HEK293 (cell line): ENCODE measurements around the gene CASP3.

Experiments
- CTCF ChIA-PET: fragments of 350-600 bp; formaldehyde crosslinking; extraction: SDS; loops from one replicate; lab custom pipeline; 2021; ENCODE audit warnings: antibody characterized with exemption; lab: Yijun Ruan, JAX
- POLR2A ChIA-PET: fragments of 300-600 bp; formaldehyde crosslinking; extraction: SDS; loops from one replicate; lab custom pipeline; 2020; ENCODE audit warnings: antibody characterized with exemption, inconsistent platforms; lab: Yijun Ruan, JAX
- H3K27ac ChIP-seq: fragments of 200-500 bp; sonication (Bioruptor generic); 2 replicates; pipeline ENCODE4 v1.5.1; 2014; ENCODE audit warnings: low read depth, low read length, control low read depth, inconsistent platforms; ENCODE audit errors: extremely low read depth
- H3K36me3 ChIP-seq, 2 experiments: fragments of 200-500 bp in 1 of 2; sonication (Bioruptor generic) in 1 of 2; 1 replicate in 1 of 2; 2 replicates in 1 of 2; pipeline ENCODE4 v1.5.1; 2014 to 2017; ENCODE audit warnings: inconsistent platforms in 2 of 2, low read length in 2 of 2; ENCODE audit not compliant: control insufficient read depth in 2 of 2, insufficient read depth in 1 of 2
- H3K4me1 ChIP-seq: fragments of 200-500 bp; sonication (Bioruptor generic); 2 replicates; pipeline ENCODE4 v1.5.1; 2014; ENCODE audit warnings: mild to moderate bottlenecking, low read length, inconsistent platforms; ENCODE audit not compliant: control insufficient read depth, insufficient read depth
- H3K4me3 ChIP-seq: 2 replicates; pipeline ENCODE4 v1.5.1; 2011; ENCODE audit warnings: low read depth, mild to moderate bottlenecking, control low read depth, low read length, moderate library complexity
- H3K9me3 ChIP-seq: fragments of 200-500 bp; sonication (Bioruptor generic); 2 replicates; pipeline ENCODE4 v1.5.1; 2014; ENCODE audit warnings: low read depth, low read length, inconsistent platforms; ENCODE audit not compliant: control insufficient read depth, insufficient read depth
- CTCF ChIP-seq: fragments of 450-650 bp; formaldehyde crosslinking; IDR thresholded peaks from 2 replicates; pipeline ENCODE4 v1.5.1; 2016; ENCODE audit warnings: missing biosample characterization, missing genetic modification characterization
- PRDM10 ChIP-seq: fragments of 450-650 bp; formaldehyde crosslinking; IDR thresholded peaks from 2 replicates; pipeline ENCODE4 v1.5.1; 2016; ENCODE audit warnings: missing biosample characterization, missing genetic modification characterization
- PRDM4 ChIP-seq: fragments of 450-650 bp; formaldehyde crosslinking; IDR thresholded peaks from 2 replicates; pipeline ENCODE4 v1.5.1; 2017; ENCODE audit warnings: missing biosample characterization, missing genetic modification characterization
- REPIN1 ChIP-seq: fragments of 450-650 bp; formaldehyde crosslinking; IDR thresholded peaks from 2 replicates; pipeline ENCODE4 v1.5.1; 2017; ENCODE audit warnings: missing biosample characterization, missing genetic modification characterization, low read depth
- SP7 ChIP-seq: fragments of 450-650 bp; formaldehyde crosslinking; IDR thresholded peaks from 2 replicates; pipeline ENCODE4 v1.5.1; 2016; ENCODE audit warnings: missing biosample characterization, missing genetic modification characterization
- ZBTB17 ChIP-seq: fragments of 450-650 bp; formaldehyde crosslinking; IDR thresholded peaks from 2 replicates; pipeline ENCODE4 v1.5.1; 2016; ENCODE audit warnings: missing biosample characterization, missing genetic modification characterization
- ZBTB20 ChIP-seq: fragments of 450-650 bp; formaldehyde crosslinking; IDR thresholded peaks from 2 replicates; pipeline ENCODE4 v1.5.1; 2016; ENCODE audit warnings: missing biosample characterization, missing genetic modification characterization
- ZFHX2 ChIP-seq: fragments of 450-650 bp; formaldehyde crosslinking; conservative IDR thresholded peaks from 2 replicates; pipeline ENCODE4 v1.5.1; 2016; ENCODE audit warnings: missing biosample characterization, missing genetic modification characterization
- ZNF138 ChIP-seq: fragments of 450-650 bp; formaldehyde crosslinking; IDR thresholded peaks from 2 replicates; pipeline ENCODE4 v1.5.1; 2016; ENCODE audit warnings: missing biosample characterization, missing genetic modification characterization, borderline replicate concordance
- ZNF211 ChIP-seq: fragments of 450-650 bp; formaldehyde crosslinking; IDR thresholded peaks from 2 replicates; pipeline ENCODE4 v1.5.1; 2016; ENCODE audit warnings: low read depth, missing biosample characterization, missing genetic modification characterization
- ZNF423 ChIP-seq: fragments of 450-650 bp; formaldehyde crosslinking; IDR thresholded peaks from 2 replicates; pipeline ENCODE4 v1.5.1; 2016; ENCODE audit warnings: missing biosample characterization, missing genetic modification characterization
- ZNF501 ChIP-seq: fragments of 450-650 bp; formaldehyde crosslinking; IDR thresholded peaks from 2 replicates; pipeline ENCODE4 v1.5.1; 2016; ENCODE audit warnings: missing biosample characterization, missing genetic modification characterization
- ZNF518A ChIP-seq: fragments of 450-650 bp; formaldehyde crosslinking; conservative IDR thresholded peaks from 2 replicates; pipeline ENCODE4 v1.5.1; 2016; ENCODE audit warnings: low read depth, missing biosample characterization, missing genetic modification characterization
- ZNF549 ChIP-seq: fragments of 450-650 bp; IDR thresholded peaks from 2 replicates; pipeline ENCODE4 v1.5.1; 2018; ENCODE audit warnings: missing biosample characterization, missing genetic modification characterization, mild to moderate bottlenecking, inconsistent platforms, moderate library complexity
- ZNF580 ChIP-seq: fragments of 450-650 bp; formaldehyde crosslinking; IDR thresholded peaks from 2 replicates; pipeline ENCODE4 v1.5.1; 2016; ENCODE audit warnings: missing biosample characterization, missing genetic modification characterization
- ZNF629 ChIP-seq: fragments of 450-650 bp; formaldehyde crosslinking; IDR thresholded peaks from 2 replicates; pipeline ENCODE4 v1.5.1; 2017; ENCODE audit warnings: missing biosample characterization, missing genetic modification characterization
- ZNF677 ChIP-seq: fragments of 450-650 bp; IDR thresholded peaks from 2 replicates; pipeline ENCODE4 v1.5.0; 2018; ENCODE audit warnings: missing biosample characterization, mild to moderate bottlenecking, missing genetic modification characterization, moderate library complexity
- ZNF707 ChIP-seq: fragments of 450-650 bp; formaldehyde crosslinking; IDR thresholded peaks from 2 replicates; pipeline ENCODE4 v1.5.1; 2016; ENCODE audit warnings: missing biosample characterization, missing genetic modification characterization
- ZNF791 ChIP-seq: fragments of 450-650 bp; formaldehyde crosslinking; IDR thresholded peaks from 2 replicates; pipeline ENCODE4 v1.5.1; 2016; ENCODE audit warnings: missing biosample characterization, missing genetic modification characterization
- ZSCAN4 ChIP-seq: fragments of 450-650 bp; formaldehyde crosslinking; IDR thresholded peaks from 2 replicates; pipeline ENCODE4 v1.5.1; 2017; ENCODE audit warnings: missing biosample characterization, missing genetic modification characterization

CASP3 gene

GRCh38 chr4:184587221-184587620, 62.0 kb downstream of the CASP3 start:
- Histone ChIP-seq H3K36me3 (no peaks in the 10 kb centered on the region), H3K4me3 (no peak overlapping the region), H3K27ac (no peak overlapping the region), H3K4me1 (no peaks in the 10 kb centered on the region), H3K9me3 (no peaks in the 10 kb centered on the region)
- ChIA-PET POLR2A (no interaction called here), CTCF (no interaction called here)
- no peak for TF ChIP-seq ZNF138 (tag by site-specific recombination)
- no peak for TF ChIP-seq ZNF518A (tag by site-specific recombination)
- TF ChIP-seq CTCF (tag by site-specific recombination), result no peak
- no peak for TF ChIP-seq ZNF677 (tag by site-specific recombination)
- no peak for TF ChIP-seq ZNF501 (tag by site-specific recombination)
- no peak for TF ChIP-seq ZFHX2
- no peak for TF ChIP-seq ZBTB20 (tag by site-specific recombination)
- no peak for TF ChIP-seq ZNF423 (tag by site-specific recombination)
- no peak for TF ChIP-seq ZBTB17 (tag by site-specific recombination)
- TF ChIP-seq PRDM4 (tag by site-specific recombination), result no peak
- no peak for TF ChIP-seq ZNF211
- TF ChIP-seq ZNF549, result no peak
- no peak for TF ChIP-seq ZNF629 (tag by site-specific recombination)
- no peak for TF ChIP-seq ZNF707 (tag by site-specific recombination)
- no peak for TF ChIP-seq SP7 (tag by site-specific recombination)
- TF ChIP-seq REPIN1 (tag by site-specific recombination), result no peak
- no peak for TF ChIP-seq ZNF580 (tag by site-specific recombination)
- TF ChIP-seq ZNF791 (tag by site-specific recombination), result no peak
- no peak for TF ChIP-seq PRDM10
- no peak for TF ChIP-seq ZSCAN4 (tag by site-specific recombination)
